Stomach smooth muscle (tissue), 2 donors: ENCODE data around the gene WNT7B.
"Not testable (repeated sequence)": the region's sequence is repeated elsewhere in the genome, so short reads cannot be mapped to it uniquely, and the experiment has no call there.

Source experiments
- H3K27ac ChIP-seq: one replicate; pipeline ENCODE4 v1.7.0; 2013; ENCODE audit warnings: mild to moderate bottlenecking, low read length, inconsistent platforms
- H3K27me3 ChIP-seq, 2 donors: one replicate each; pipeline ENCODE4 v1.7.0; 2013; ENCODE audit warnings: low read length in 2 of 2; ENCODE audit not compliant: insufficient read depth in 2 of 2, control insufficient read depth in 1 of 2
- H3K36me3 ChIP-seq, 2 donors: one replicate each; pipeline ENCODE4 v1.7.0; 2013; ENCODE audit warnings: low read length in 2 of 2; ENCODE audit not compliant: control insufficient read depth in 2 of 2, insufficient read depth in 2 of 2
- H3K4me1 ChIP-seq: one replicate; pipeline ENCODE4 v1.7.0; 2013; ENCODE audit warnings: low read length; ENCODE audit not compliant: control insufficient read depth, insufficient read depth
- H3K4me3 ChIP-seq, 2 donors: one replicate each; pipeline ENCODE4 v1.7.0; 2013; ENCODE audit warnings: low read length in 2 of 2
- H3K9ac ChIP-seq, 2 donors: one replicate each; pipeline ENCODE4 v1.7.0; 2013; ENCODE audit warnings: low read length in 2 of 2, mild to moderate bottlenecking in 1 of 2
- H3K9me3 ChIP-seq, 2 donors: one replicate each; pipeline ENCODE4 v1.7.0; 2013; ENCODE audit warnings: low read length in 2 of 2; ENCODE audit not compliant: control insufficient read depth in 2 of 2
- donor health status: healthy.
- donor health status: Pancreatic carcinoma.

Gene WNT7B

DNA sequence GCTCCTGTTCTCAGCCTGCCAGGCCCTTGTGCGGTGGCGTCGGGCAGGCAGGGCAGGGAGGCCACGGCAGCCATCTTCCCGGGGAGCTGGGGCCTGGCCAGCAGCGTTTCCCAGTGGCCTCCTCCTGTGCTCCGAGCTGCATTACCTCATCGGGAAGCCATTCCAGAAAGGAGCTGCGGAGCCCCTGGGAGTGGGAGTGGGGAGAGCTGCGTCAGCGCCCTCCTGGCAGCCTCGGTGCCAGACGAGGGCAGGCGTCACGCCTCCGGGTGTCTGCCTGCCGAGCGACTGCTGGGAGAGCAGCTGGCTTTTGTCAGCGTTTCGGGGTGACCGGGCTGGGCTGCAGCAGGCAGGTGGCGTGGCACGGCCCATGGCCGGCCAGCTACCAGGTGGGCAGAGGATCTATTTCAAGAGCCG is 30.9 kb upstream of the WNT7B start:
- H3K27ac ChIP-seq: peak overlapping the region; percentile 96
- H3K4me1 ChIP-seq: peaks cover 38% of the 10 kb centered on the region
- peak overlapping the region; percentile 80 for H3K9ac ChIP-seq
- H3K27me3 ChIP-seq: no peaks in the 10 kb centered on the region
- H3K4me3 ChIP-seq: peak overlapping the region; percentile 46 to 57
- H3K9me3 ChIP-seq: peaks cover 3 to 6% of the 10 kb centered on the region in 2 donors
- no peaks in the 10 kb centered on the region for H3K36me3 ChIP-seq

DNA sequence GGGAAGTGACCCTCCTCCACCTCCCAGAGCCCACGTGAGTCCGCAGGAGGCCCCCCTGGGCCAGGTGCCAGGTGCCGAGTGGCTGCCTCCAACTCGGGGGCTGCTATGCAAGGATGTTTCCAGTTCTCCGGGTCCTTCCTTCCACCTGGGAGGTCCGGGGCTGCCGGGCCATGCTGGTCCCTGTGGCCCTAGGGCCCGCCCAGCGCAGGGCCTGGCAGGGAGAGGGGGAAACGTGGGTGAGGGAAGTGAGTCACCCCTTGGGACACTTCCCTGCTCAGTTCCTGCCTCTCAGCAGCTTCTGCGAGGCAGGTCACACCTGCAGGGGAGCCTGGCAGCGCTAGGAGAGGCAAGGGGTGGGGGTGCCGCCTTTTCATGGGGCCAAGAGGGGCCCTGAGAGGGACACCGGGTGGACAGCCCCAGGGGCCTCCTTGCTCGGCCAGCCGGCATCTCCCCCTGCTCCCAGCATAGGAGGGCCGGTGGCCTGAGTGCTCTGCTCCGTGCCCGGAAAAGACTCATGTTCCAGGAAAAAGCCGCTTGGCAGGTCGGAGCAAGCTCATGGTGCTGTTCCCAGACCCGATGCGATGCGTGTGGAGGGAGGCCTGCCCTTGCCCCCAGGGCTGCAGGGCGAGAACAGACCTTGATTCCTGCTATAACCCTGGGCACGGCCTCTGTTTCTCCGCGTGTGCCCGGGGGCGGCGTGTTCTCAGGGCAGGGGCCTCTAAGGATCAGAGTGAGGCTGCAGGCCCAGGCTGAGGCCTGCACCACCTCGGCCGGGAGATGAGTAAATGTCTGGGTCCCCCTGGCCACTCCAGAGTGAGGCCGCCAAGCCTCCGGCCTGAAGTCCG is 30.3 kb upstream of the WNT7B start:
- Histone ChIP-seq H3K9ac (peak overlapping the region; percentile 80), H3K27me3 (no peaks in the 10 kb centered on the region), H3K4me1 (peaks cover 31% of the 10 kb centered on the region), H3K27ac (peak overlapping the region; percentile 96), H3K4me3 (peak overlapping the region; percentile 46 to 57), H3K36me3 (no peaks in the 10 kb centered on the region), H3K9me3 (peaks cover 3 to 6% of the 10 kb centered on the region in 2 donors)

DNA sequence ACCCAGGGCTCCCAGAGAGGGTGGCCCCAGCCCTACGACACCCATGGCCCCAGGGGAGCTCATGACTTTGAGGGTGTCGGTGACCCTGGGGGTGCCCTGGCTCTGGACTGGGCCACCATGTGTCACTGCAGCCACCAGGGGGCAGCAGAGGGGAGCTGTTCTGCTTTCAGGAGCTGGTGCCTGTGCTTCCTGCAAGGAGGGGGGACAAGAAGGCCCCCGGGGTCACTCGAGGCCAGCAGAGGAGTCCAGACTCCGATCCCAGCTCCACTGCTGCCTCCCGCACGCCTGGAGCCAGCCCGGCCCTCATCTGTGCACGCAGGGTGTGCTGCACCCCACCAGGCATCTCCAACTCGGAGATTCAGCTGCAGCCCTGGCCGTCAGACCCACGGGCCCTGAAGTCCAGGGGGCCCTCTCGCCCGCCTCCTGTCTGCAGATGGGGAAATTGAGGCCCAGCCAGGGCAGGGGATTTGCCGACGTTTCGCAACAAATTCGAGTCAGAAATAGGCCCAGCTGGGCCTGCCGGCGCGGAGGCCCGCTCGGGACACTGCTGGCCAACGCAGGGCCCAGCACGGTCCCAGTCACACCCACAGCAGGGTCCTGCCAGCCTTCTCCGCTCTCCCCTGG is 29.5 kb upstream of the WNT7B start:
- H3K27ac ChIP-seq: peak overlapping the region; percentile 96
- no peaks in the 10 kb centered on the region for H3K27me3 ChIP-seq
- H3K36me3 ChIP-seq: no peaks in the 10 kb centered on the region
- peaks cover 3 to 6% of the 10 kb centered on the region in 2 donors for H3K9me3 ChIP-seq
- peak overlapping the region; percentile 46 to 57 for H3K4me3 ChIP-seq
- peaks cover 35% of the 10 kb centered on the region for H3K4me1 ChIP-seq
- H3K9ac ChIP-seq: peak overlapping the region; percentile 80

DNA sequence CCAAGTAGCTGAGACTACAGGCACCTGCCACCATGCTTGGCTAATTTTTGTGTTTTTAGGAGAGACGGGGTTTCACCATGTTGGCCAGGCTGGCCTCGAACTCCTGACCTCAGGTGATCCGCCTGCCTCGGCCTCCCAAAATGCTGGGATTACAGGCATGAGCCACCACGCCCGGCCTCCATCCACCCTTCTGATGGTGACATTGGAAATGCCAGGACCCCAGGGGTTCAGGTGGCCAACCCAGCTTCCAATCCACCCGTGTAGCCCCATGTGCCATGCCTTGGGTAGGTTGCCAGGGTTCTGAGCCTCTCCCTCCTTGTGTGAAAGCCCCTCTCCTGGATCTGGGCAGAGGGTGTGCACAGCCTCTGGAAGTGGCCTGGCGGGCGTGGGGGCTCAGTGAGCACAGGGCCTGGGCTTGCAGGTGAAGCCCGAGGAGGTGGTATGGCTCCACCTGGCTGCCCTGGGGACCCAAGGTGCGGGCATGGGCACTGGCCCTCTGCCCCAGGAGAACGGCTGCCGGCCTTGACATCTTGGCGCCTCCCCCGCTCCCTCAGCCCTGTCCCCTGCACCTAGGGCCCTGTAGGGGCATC is 28.2 kb upstream of the WNT7B start:
- not testable (repeated sequence) for H3K27ac ChIP-seq, H3K9me3 ChIP-seq, H3K4me3 ChIP-seq, H3K36me3 ChIP-seq, H3K9ac ChIP-seq, H3K27me3 ChIP-seq
- H3K4me1 ChIP-seq: peaks cover 41% of the 10 kb centered on the region

DNA sequence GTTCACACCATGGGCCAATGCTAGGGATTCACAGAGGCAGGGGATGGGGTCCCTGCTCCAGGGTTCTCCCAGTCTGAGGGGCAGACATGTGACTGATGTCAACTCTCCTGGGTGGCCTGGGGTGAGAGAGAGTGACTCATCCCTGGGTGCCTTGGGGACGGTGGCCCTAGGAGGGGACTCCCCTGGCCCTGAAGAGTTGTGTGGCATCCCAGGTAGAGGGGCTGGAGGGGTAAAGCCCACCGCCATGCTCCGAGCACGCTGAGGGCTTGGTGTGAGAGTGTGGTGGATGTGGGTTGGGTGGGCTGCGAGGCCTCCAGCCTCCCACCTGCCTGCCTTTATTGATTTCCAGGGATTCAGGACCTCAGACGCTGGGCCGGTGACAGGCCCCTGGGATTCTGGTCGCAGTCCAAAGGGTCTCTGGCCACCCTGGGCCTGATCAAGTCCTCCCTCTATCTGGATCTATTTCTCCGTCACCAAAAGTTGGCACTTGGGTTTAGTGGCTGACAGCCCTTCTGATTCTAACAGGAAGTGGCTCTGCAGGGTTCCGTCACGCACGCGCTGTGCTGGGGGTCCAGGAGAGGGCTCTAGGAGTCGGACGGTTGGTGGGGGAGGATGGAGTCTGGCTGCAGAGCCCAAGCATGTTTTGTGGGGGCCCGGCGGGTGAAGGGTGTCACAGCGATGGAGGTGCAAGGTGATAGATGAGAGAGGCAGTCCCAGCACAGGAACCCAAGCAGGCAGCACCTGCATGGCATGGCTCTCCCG is 27.3 kb upstream of the WNT7B start:
- H3K9me3 ChIP-seq: no peaks in the 10 kb centered on the region
- H3K27me3 ChIP-seq: no peaks in the 10 kb centered on the region
- H3K4me1 ChIP-seq: peaks cover 41% of the 10 kb centered on the region
- no peaks in the 10 kb centered on the region for H3K36me3 ChIP-seq
- no peak overlapping the region for H3K9ac ChIP-seq
- no peak overlapping the region for H3K4me3 ChIP-seq
- no peak overlapping the region for H3K27ac ChIP-seq

DNA sequence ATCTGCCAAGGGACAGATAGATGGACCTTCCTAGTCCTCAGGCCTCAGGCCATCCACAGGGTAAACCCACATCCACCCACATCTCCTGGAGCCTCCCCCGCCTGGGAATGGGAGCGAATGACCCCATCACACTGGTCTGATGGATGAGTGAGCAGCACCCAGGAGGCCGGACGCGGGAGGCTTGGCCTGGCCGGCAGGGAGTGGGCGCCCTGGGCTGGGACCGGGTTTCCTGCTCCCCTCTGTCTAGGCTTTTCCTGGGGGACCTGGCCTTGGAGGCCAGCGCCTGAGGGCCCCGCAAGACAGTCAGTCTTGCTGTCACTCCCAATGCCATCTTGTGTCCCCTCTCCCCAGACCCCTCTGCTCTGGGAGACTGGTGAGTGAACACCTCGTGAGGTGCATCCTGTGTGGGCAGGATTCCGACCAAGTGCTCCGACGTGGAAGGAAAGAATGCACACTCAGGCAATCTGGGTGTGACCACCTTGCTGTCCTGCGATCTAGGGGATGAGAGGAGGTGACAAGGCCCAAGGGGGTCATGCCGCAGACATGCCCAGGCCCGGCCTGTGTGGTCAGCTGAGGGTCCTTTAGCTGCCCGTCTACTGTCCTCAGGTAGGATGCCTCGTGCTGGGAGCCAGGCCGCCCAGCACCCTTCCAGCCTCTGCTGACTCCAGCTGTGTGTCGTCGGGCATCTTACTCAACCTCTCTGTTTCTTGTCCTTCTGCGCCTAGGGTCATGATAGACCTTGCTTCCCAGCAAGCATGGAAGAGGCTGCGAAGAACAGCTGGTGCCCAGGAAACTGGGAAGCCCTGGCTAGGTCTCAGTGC is 26.5 kb upstream of the WNT7B start:
- Histone ChIP-seq H3K4me1 (peaks cover 47% of the 10 kb centered on the region), H3K4me3 (no peak overlapping the region), H3K9me3 (no peaks in the 10 kb centered on the region), H3K27me3 (no peaks in the 10 kb centered on the region), H3K36me3 (no peaks in the 10 kb centered on the region), H3K27ac (no peak overlapping the region), H3K9ac (no peak overlapping the region)

DNA sequence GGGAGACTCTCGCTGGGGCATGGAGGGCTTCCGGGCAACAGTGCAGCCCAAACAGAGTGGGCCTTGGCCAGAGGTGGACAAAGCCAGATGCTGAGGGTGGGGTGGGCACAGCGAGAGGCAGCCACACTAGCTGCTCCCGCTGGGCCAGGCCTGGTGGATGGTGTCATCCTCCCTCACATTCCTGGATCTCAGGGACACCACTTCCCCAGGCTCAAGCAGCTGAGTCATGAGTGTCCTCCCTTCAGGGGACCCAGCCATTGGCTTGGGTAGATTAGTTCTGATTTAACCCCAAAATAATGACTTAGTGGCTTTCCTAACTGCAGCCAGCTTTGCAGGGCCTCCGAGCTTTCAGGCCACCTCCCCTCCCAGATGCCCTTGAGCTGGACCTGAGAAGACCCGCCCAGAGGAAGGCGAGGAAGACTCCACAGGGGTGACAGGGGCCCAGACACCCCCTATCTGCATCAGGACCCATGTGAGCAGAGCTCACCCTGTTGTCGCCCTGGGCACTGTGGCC is 25.9 kb upstream of the WNT7B start:
- Histone ChIP-seq H3K27me3 (no peaks in the 10 kb centered on the region), H3K9me3 (no peaks in the 10 kb centered on the region), H3K27ac (no peak overlapping the region), H3K36me3 (no peaks in the 10 kb centered on the region), H3K9ac (no peak overlapping the region), H3K4me1 (peaks cover 47% of the 10 kb centered on the region), H3K4me3 (no peak overlapping the region)

DNA sequence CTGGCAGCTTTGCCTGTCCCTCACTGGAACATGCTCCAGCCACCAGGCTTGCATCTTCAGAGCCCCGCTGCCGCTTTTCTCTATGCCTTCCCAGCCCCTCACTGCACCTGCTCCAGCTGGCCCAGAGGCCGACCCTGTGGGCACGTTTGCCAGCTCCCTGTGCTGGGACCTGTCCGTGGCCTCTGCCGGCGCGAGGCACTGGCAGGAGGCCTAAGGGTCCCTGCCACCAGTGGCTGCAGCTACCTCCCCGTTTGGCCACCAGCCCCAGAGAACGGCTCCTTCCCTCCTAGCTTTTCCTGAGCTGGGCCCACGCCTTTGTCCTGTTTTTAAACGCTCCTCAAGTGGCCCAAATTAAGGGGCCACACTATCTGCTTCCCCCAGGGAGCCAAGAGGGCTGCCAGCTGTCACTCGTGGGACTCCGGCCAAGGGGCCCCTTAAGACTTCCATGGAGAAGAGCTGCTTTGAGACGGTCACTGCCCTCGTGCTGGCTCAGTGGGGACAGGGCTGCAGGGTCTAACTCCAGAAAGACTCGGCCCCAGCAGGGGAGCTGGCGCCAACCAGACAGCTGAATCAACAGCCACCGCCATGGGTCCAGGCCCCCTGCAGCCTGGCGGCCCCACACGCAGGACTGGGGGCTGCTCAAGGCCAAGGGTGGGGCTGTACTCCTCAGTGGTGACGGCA is 24.6 kb upstream of the WNT7B start:
- no peak overlapping the region for H3K27ac ChIP-seq
- no peak overlapping the region for H3K4me3 ChIP-seq
- H3K9me3 ChIP-seq: no peaks in the 10 kb centered on the region
- no peak overlapping the region for H3K9ac ChIP-seq
- H3K4me1 ChIP-seq: peaks cover 45% of the 10 kb centered on the region
- no peaks in the 10 kb centered on the region for H3K36me3 ChIP-seq
- H3K27me3 ChIP-seq: no peaks in the 10 kb centered on the region

DNA sequence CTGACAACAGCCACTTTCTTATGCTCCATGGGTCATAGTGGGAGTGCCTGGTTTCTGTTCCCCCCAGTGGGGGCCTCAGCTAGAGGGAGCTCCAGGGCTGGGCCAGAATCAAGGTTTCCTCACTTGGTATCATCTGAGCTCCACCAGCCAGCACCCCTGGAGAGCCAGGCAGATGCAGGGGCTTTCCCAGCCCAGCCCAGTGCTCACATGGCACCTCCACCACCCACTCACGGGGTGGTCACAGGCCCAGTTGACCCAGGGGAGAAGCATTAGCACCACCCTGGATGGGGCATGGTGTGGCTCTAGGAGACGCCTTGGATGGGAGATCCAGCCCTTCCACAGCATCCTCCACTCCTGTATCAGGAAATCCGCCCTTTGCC is 24.1 kb upstream of the WNT7B start:
- Histone ChIP-seq H3K4me1 (peaks cover 45% of the 10 kb centered on the region), H3K9me3 (no peaks in the 10 kb centered on the region), H3K27me3 (no peaks in the 10 kb centered on the region), H3K9ac (no peak overlapping the region), H3K4me3 (no peak overlapping the region), H3K36me3 (no peaks in the 10 kb centered on the region), H3K27ac (no peak overlapping the region)
